Lower leg skin (tissue), 3 donors: Measurements from ENCODE around the gene WBP1L.

Experiments
- POLR2A ChIP-seq, 2 donors: fragments of 450-650 bp; IDR thresholded peaks; one replicate each; pipeline ENCODE4 v1.6.1; 2016 to 2017; ENCODE audit warnings: antibody characterized with exemption in 2 of 2, mild to moderate bottlenecking in 1 of 2, moderate library complexity in 1 of 2
- TF ChIP-seq, protein P1 (sequence below), 3 donors: fragments of 450-650 bp; IDR thresholded peaks; one replicate each; pipeline ENCODE4 v1.5.1; 2016; ENCODE audit warnings: antibody characterized with exemption in 3 of 3, mild to moderate bottlenecking in 3 of 3, moderate library complexity in 2 of 3

DNA sequence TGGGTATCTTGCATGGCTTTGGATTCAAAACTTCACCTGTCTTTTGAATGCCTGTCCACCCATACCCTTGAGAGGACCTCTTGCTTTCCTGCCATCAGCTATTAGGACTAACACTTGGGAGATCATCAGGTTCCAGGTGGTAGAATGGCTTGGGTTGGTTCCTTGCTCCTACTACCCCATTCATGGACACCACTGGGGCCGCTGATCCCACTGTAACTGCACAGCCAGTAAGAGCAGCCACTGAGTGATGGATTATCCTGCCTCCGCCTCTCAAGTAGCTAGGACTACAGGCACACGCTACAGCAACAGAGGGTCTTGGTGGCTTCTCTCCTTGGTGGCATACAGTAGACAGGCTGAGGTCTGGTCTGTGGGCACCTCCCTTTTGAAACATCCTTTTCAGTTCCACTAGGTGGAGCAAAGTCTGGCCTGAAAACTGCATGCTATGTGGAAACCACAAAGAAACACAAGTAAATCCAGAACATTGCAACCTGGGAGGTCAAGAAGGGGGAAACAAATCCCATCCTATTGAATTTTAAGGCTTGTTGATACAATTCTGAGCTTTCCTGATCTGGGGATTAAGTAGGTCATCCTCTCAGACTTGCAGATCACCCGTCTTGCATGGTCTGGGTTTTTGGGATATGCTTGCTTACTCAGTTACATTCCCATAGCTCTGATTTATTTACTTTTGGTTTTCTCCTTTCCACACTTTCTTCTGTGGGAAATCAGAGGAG lies 9.4 kb downstream of the WBP1L start:
- TF ChIP-seq, protein P1, sequence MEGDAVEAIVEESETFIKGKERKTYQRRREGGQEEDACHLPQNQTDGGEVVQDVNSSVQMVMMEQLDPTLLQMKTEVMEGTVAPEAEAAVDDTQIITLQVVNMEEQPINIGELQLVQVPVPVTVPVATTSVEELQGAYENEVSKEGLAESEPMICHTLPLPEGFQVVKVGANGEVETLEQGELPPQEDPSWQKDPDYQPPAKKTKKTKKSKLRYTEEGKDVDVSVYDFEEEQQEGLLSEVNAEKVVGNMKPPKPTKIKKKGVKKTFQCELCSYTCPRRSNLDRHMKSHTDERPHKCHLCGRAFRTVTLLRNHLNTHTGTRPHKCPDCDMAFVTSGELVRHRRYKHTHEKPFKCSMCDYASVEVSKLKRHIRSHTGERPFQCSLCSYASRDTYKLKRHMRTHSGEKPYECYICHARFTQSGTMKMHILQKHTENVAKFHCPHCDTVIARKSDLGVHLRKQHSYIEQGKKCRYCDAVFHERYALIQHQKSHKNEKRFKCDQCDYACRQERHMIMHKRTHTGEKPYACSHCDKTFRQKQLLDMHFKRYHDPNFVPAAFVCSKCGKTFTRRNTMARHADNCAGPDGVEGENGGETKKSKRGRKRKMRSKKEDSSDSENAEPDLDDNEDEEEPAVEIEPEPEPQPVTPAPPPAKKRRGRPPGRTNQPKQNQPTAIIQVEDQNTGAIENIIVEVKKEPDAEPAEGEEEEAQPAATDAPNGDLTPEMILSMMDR (IDR thresholded peaks at IDR 0.05), result no peak
- TF ChIP-seq POLR2A (IDR thresholded peaks at IDR 0.05), result no peak
